ENCODE results near the gene ALPK1. TPM values are rescaled to one million over a fixed set of nuclear protein-coding genes. Genes with fewer than 3 reads are reported as not detected.
A peak's percentile ranks its signal among the peaks of the same experiment; 100 is the strongest.

Gene ALPK1
- total and polyA plus RNA-seq, 2 of the 4 experiments (the other 2 are of a cell fraction): 3.3 to 7.9 TPM

DNA sequence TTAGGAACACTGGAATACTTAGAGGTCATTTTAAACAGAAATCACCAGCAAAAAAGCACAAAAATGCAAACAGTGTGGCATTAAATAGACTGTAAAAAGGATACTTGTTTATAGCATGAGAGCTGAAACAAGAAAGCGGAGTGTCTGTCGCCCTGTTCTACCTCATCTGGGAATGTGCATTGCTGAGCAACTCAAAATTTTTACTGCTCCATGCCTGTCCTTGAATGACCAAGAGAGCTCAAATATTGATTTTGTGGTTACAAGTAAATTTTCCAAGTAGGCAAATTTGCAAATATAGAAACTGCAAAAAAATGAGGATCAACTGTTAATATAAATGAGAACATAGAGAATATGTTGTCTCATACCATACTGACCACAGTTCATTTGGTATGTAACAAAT is 40.1 kb upstream of the ALPK1 start:
- no peaks in the 10 kb centered on the region for H4K20me1 ChIP-seq (ENCODE audit: insufficient read depth, low read length)
- no CpG with 5 or more reads among the region's 2 CpGs for WGBS, 2 experiments (ENCODE audit: extremely low coverage in 2 of 2, insufficient read length in 1 of 2)
- no peak overlapping the region for H2BK20ac ChIP-seq (ENCODE audit: low read depth, low read length)
- no peak overlapping the region for H2AFZ ChIP-seq (replicated peaks; ENCODE audit: low read length, poor library complexity)
- H3K9me1 ChIP-seq (ENCODE audit: insufficient read depth, low read length): no peaks in the 10 kb centered on the region
- H3K9me3 ChIP-seq (ENCODE audit: control insufficient read depth, insufficient read depth, low read length): no peaks in the 10 kb centered on the region
- no peak overlapping the region for H3K23ac ChIP-seq (ENCODE audit: low read depth, low read length)
- H3K27me3 ChIP-seq (ENCODE audit: control insufficient read depth, insufficient read depth, low read length): no peaks in the 10 kb centered on the region
- DNase-seq (no peak), ATAC-seq (ENCODE audit: low read depth) (peak; percentile 88)
- no peaks in the 10 kb centered on the region; a peak in 1 of 4 replicates for H3K79me1 ChIP-seq (ENCODE audit: low read depth in 1 of 2, low read length in 2 of 2)
- in situ Hi-C loops (cut with MboI; ENCODE audit: low sequenced_read_pairs) (no loop called here), intact Hi-C loops (cut with micrococcal nuclease) (no loop called here), dilution Hi-C loops (cut with HindIII; ENCODE audit: low sequenced_read_pairs, unreplicated experiment) (no loop called here)
- no peak overlapping the region for H2AK5ac ChIP-seq (ENCODE audit: low read depth, low read length)
- H4K5ac ChIP-seq (ENCODE audit: low read depth, low read length): no peak overlapping the region
- no peak overlapping the region for H3K9ac ChIP-seq (ENCODE audit: low read depth, low read length)
- H2BK120ac ChIP-seq (ENCODE audit: low read depth, low read length): no peak overlapping the region
- no peak overlapping the region for H4K91ac ChIP-seq (ENCODE audit: insufficient read depth, low read depth, low read length)
- H3K14ac ChIP-seq (replicated peaks; ENCODE audit: low read depth, low read length): no peak overlapping the region
- peaks cover 7% of the 10 kb centered on the region; the same call in 1 of the 2 replicates for H3K36me3 ChIP-seq (ENCODE audit: control insufficient read depth, insufficient read depth, low read length)
- no peak overlapping the region for H2AK9ac ChIP-seq (replicated peaks; ENCODE audit: low read depth, low read length, poor library complexity)
- TF ChIP-seq MXI1 (IDR thresholded peaks at IDR 0.05; ENCODE audit: borderline replicate concordance, low read depth, low read length) (no peak), CEBPB (IDR thresholded peaks at IDR 0.05; ENCODE audit: low read depth, low read length) (no peak), RFX5 (IDR thresholded peaks at IDR 0.05; ENCODE audit: low read depth, low read length) (no peak), RAD21 (IDR thresholded peaks at IDR 0.05; ENCODE audit: low read length) (no peak), USF2 (IDR thresholded peaks at IDR 0.05; ENCODE audit: low read depth, low read length) (no peak), NFE2L2 (IDR thresholded peaks at IDR 0.05; ENCODE audit: low read depth, low read length) (no peak), RCOR1 (IDR thresholded peaks at IDR 0.05; ENCODE audit: insufficient replicate concordance, low read length) (no peak), ELK1 (IDR thresholded peaks at IDR 0.05; ENCODE audit: borderline replicate concordance, low read depth, low read length) (no peak), SMC3 (IDR thresholded peaks at IDR 0.05; ENCODE audit: low read depth, low read length) (no peak), MAZ (IDR thresholded peaks at IDR 0.05; ENCODE audit: borderline replicate concordance, low read depth, low read length) (no peak), MAFK (IDR thresholded peaks at IDR 0.05; ENCODE audit: low read depth, low read length) (no peak), CHD1 (IDR thresholded peaks at IDR 0.05; ENCODE audit: low read depth, low read length) (no peak), POLR2A (IDR thresholded peaks at IDR 0.05; ENCODE audit: low read depth, low read length) (no peak), FOS (IDR thresholded peaks at IDR 0.05; ENCODE audit: low read depth, low read length) (no peak), BHLHE40 (IDR thresholded peaks at IDR 0.05; ENCODE audit: low read depth, low read length) (no peak)
- TF ChIP-seq, protein P1, sequence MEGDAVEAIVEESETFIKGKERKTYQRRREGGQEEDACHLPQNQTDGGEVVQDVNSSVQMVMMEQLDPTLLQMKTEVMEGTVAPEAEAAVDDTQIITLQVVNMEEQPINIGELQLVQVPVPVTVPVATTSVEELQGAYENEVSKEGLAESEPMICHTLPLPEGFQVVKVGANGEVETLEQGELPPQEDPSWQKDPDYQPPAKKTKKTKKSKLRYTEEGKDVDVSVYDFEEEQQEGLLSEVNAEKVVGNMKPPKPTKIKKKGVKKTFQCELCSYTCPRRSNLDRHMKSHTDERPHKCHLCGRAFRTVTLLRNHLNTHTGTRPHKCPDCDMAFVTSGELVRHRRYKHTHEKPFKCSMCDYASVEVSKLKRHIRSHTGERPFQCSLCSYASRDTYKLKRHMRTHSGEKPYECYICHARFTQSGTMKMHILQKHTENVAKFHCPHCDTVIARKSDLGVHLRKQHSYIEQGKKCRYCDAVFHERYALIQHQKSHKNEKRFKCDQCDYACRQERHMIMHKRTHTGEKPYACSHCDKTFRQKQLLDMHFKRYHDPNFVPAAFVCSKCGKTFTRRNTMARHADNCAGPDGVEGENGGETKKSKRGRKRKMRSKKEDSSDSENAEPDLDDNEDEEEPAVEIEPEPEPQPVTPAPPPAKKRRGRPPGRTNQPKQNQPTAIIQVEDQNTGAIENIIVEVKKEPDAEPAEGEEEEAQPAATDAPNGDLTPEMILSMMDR (conservative IDR thresholded peaks at IDR 0.05; ENCODE audit: low read depth, low read length): no peak
- no peak overlapping the region for H3K18ac ChIP-seq (ENCODE audit: low read depth, low read length)
- no peak overlapping the region for H3K4me2 ChIP-seq (ENCODE audit: low read depth, low read length)
- no peaks in the 10 kb centered on the region; the same call in 1 of the 2 replicates for H3K4me1 ChIP-seq (ENCODE audit: control insufficient read depth, insufficient read depth, low read length)
- H3K4ac ChIP-seq (ENCODE audit: low read depth, low read length): no peak overlapping the region
- H3K4me3 ChIP-seq (ENCODE audit: insufficient read depth, low read depth, low read length): no peak overlapping the region
- POLR2A ChIA-PET (ENCODE audit: unreplicated experiment): no interaction called here
- no peak overlapping the region for H2BK5ac ChIP-seq (ENCODE audit: low read depth, low read length, poor library complexity, severe bottlenecking)
- H2BK15ac ChIP-seq (ENCODE audit: low read depth, low read length): no peak overlapping the region
- CTCF ChIA-PET: interaction anchor here (1.4 kb wide), 1 partner anchor 10 kb away, joined by 5 read pairs; no protein-coding TSS in a partner anchor
- no peak overlapping the region for H4K8ac ChIP-seq (ENCODE audit: low read depth in 2 of 2, low read length in 2 of 2)
- no peak overlapping the region for H3K56ac ChIP-seq (ENCODE audit: extremely low read depth, insufficient read depth, low read length)
- no peak overlapping the region for H3K27ac ChIP-seq (ENCODE audit: insufficient read depth, low read length)
- no TSS peak for BruUV-seq (replicated peaks)
